ENCODE data around the gene NBAS. TPM values are rescaled to one million over a fixed set of nuclear protein-coding genes. Genes with fewer than 3 reads are reported as not detected.

The NBAS gene
- total RNA-seq, 3 donors from 2014 or later (not counting 1 experiment from before 2014, with no cell fraction given) = 27.8 to 34.7 (median 29.2) TPM

DNA sequence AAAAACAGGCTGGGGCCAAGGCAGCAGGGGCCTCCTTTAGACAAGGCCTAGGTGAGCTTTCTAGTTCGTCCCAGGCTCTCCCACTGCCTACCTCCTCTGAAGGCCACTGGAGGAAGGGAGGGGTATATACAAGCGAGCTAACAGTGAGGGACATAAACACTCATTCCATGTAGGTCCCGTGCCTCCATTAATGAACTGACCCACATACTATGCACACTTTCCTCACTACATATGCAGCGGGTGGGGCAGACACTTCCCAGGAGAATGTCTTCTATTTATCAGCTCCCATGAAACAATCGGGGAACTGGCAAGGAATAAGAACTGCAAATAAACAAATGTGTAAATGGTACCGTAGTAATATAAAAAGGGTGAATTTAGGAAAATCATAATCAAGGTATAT is 336.5 kb downstream of the NBAS start:
- no peak for ATAC-seq
- Mint-ChIP-seq H3K36me3 (no peaks in the 10 kb centered on the region), H3K27me3 (ENCODE audit: low read depth in 2 of 2) (no peaks in the 10 kb centered on the region), H3K27ac (no peak overlapping the region), H3K4me3 (no peak overlapping the region), H3K9me3 (no peaks in the 10 kb centered on the region), H3K4me1 (no peaks in the 10 kb centered on the region)
- peaks cover 7% of the 10 kb centered on the region for H3K36me3 ChIP-seq (ENCODE audit: control insufficient read depth, insufficient read depth, low read length)
- H3K27ac ChIP-seq (ENCODE audit: low read length) = no peak overlapping the region
- DNase-seq = no peak
- intact Hi-C loops (cut with micrococcal nuclease) = no loop called here
- TF ChIP-seq, protein P1, sequence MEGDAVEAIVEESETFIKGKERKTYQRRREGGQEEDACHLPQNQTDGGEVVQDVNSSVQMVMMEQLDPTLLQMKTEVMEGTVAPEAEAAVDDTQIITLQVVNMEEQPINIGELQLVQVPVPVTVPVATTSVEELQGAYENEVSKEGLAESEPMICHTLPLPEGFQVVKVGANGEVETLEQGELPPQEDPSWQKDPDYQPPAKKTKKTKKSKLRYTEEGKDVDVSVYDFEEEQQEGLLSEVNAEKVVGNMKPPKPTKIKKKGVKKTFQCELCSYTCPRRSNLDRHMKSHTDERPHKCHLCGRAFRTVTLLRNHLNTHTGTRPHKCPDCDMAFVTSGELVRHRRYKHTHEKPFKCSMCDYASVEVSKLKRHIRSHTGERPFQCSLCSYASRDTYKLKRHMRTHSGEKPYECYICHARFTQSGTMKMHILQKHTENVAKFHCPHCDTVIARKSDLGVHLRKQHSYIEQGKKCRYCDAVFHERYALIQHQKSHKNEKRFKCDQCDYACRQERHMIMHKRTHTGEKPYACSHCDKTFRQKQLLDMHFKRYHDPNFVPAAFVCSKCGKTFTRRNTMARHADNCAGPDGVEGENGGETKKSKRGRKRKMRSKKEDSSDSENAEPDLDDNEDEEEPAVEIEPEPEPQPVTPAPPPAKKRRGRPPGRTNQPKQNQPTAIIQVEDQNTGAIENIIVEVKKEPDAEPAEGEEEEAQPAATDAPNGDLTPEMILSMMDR (IDR thresholded peaks at IDR 0.05) = no peak
- no peaks in the 10 kb centered on the region for H3K9me3 ChIP-seq (ENCODE audit: control insufficient read depth, insufficient read depth, low read length)
- no peaks in the 10 kb centered on the region for H3K4me1 ChIP-seq (ENCODE audit: control insufficient read depth, insufficient read depth, low read length)
- H3K4me3 ChIP-seq (ENCODE audit: low read length) = no peak overlapping the region
- no peaks in the 10 kb centered on the region for H3K27me3 ChIP-seq (ENCODE audit: control insufficient read depth, insufficient read depth, low read length)
- 100% methylated on average over 3 of the region's 6 CpGs for WGBS (ENCODE audit: insufficient coverage)

- no peaks in the 10 kb centered on the region for H3K9me3 Mint-ChIP-seq
- H3K9me3 ChIP-seq (ENCODE audit: control insufficient read depth, insufficient read depth, low read length) = no peaks in the 10 kb centered on the region
- H3K27ac ChIP-seq (ENCODE audit: low read length) = no peak overlapping the region
- H3K27ac Mint-ChIP-seq = no peak overlapping the region
- DNase-seq (no peak), ATAC-seq (no peak)
- intact Hi-C loops (cut with micrococcal nuclease) = no loop called here
- WGBS (ENCODE audit: insufficient coverage) = 86% methylated on average over 1 of the region's 3 CpGs
- no peaks in the 10 kb centered on the region for H3K27me3 Mint-ChIP-seq (ENCODE audit: low read depth in 2 of 2)
- H3K4me1 ChIP-seq (ENCODE audit: control insufficient read depth, insufficient read depth, low read length) = no peaks in the 10 kb centered on the region
- H3K4me3 ChIP-seq (ENCODE audit: low read length) = no peak overlapping the region
- H3K4me1 Mint-ChIP-seq = no peaks in the 10 kb centered on the region
- H3K4me3 Mint-ChIP-seq = no peak overlapping the region
- TF ChIP-seq, protein P1 (IDR thresholded peaks at IDR 0.05) = no peak
- no peaks in the 10 kb centered on the region for H3K27me3 ChIP-seq (ENCODE audit: control insufficient read depth, insufficient read depth, low read length)
- peaks cover 7% of the 10 kb centered on the region for H3K36me3 ChIP-seq (ENCODE audit: control insufficient read depth, insufficient read depth, low read length)
- H3K36me3 Mint-ChIP-seq = no peaks in the 10 kb centered on the region
These were observed 337.2 kb downstream of the NBAS start for GRCh38 chr2:15223887-15224286.

GRCh38 chr2:15222856-15223255 is 338.3 kb downstream of the NBAS start:
- H3K9me3 Mint-ChIP-seq = no peaks in the 10 kb centered on the region
- no peak overlapping the region for H3K27ac Mint-ChIP-seq
- Histone ChIP-seq H3K36me3 (ENCODE audit: control insufficient read depth, insufficient read depth, low read length) (peaks cover 7% of the 10 kb centered on the region), H3K4me3 (ENCODE audit: low read length) (no peak overlapping the region), H3K27me3 (ENCODE audit: control insufficient read depth, insufficient read depth, low read length) (no peaks in the 10 kb centered on the region), H3K4me1 (ENCODE audit: control insufficient read depth, insufficient read depth, low read length) (no peaks in the 10 kb centered on the region), H3K27ac (ENCODE audit: low read length) (no peak overlapping the region), H3K9me3 (ENCODE audit: control insufficient read depth, insufficient read depth, low read length) (no peaks in the 10 kb centered on the region)
- H3K36me3 Mint-ChIP-seq = no peaks in the 10 kb centered on the region
- no peaks in the 10 kb centered on the region for H3K4me1 Mint-ChIP-seq
- no peaks in the 10 kb centered on the region for H3K27me3 Mint-ChIP-seq (ENCODE audit: low read depth in 2 of 2)
- no peak overlapping the region for H3K4me3 Mint-ChIP-seq
- DNase-seq = no peak
- no peak for ATAC-seq
- 97% methylated on average over 2 of the region's 3 CpGs for WGBS (ENCODE audit: insufficient coverage)
- intact Hi-C loops (cut with micrococcal nuclease) = no loop called here
- TF ChIP-seq, protein P1 (IDR thresholded peaks at IDR 0.05) = no peak

GRCh38 chr2:15220603-15221002 is 340.5 kb downstream of the NBAS start:
- Mint-ChIP-seq H3K4me3 (no peak overlapping the region), H3K9me3 (no peaks in the 10 kb centered on the region), H3K36me3 (peaks cover 9% of the 10 kb centered on the region), H3K27ac (no peak overlapping the region), H3K4me1 (no peaks in the 10 kb centered on the region), H3K27me3 (ENCODE audit: low read depth in 2 of 2) (no peaks in the 10 kb centered on the region)
- TF ChIP-seq, protein P1 (IDR thresholded peaks at IDR 0.05) = no peak
- intact Hi-C loops (cut with micrococcal nuclease) = no loop called here
- Histone ChIP-seq H3K4me3 (ENCODE audit: low read length) (no peak overlapping the region), H3K4me1 (ENCODE audit: control insufficient read depth, insufficient read depth, low read length) (no peaks in the 10 kb centered on the region), H3K36me3 (ENCODE audit: control insufficient read depth, insufficient read depth, low read length) (peaks cover 9% of the 10 kb centered on the region), H3K9me3 (ENCODE audit: control insufficient read depth, insufficient read depth, low read length) (no peaks in the 10 kb centered on the region), H3K27me3 (ENCODE audit: control insufficient read depth, insufficient read depth, low read length) (no peaks in the 10 kb centered on the region), H3K27ac (ENCODE audit: low read length) (no peak overlapping the region)
- DNase-seq (no peak), ATAC-seq (no peak)

All from natural killer cell (primary cell).